Adrenal gland (tissue), 5 donors: ENCODE results near the gene SUZ12.

ENCODE experiments used
- POLR2A ChIP-seq, 2 donors: fragments of 450-650 bp; IDR thresholded peaks; one replicate each; pipeline ENCODE4 v1.6.1; 2017; ENCODE audit warnings: antibody characterized with exemption in 2 of 2, mild to moderate bottlenecking in 2 of 2, moderate library complexity in 1 of 2
- TF ChIP-seq, protein P1 (sequence below), 6 experiments: fragments of 450-650 bp in 4 of 6; fragments of 200-600 bp in 2 of 6; sonication (generic) in 1 of 6; IDR thresholded peaks; 1 replicate in 5 of 6; 2 replicates in 1 of 6; pipeline versions ENCODE4 v1.5.1 to v1.8.0; 2016 to 2021; ENCODE audit warnings: antibody characterized with exemption in 6 of 6, mild to moderate bottlenecking in 2 of 6, moderate library complexity in 1 of 6
- donor health status: DM: no; HTN: no; CAD: no.

DNA sequence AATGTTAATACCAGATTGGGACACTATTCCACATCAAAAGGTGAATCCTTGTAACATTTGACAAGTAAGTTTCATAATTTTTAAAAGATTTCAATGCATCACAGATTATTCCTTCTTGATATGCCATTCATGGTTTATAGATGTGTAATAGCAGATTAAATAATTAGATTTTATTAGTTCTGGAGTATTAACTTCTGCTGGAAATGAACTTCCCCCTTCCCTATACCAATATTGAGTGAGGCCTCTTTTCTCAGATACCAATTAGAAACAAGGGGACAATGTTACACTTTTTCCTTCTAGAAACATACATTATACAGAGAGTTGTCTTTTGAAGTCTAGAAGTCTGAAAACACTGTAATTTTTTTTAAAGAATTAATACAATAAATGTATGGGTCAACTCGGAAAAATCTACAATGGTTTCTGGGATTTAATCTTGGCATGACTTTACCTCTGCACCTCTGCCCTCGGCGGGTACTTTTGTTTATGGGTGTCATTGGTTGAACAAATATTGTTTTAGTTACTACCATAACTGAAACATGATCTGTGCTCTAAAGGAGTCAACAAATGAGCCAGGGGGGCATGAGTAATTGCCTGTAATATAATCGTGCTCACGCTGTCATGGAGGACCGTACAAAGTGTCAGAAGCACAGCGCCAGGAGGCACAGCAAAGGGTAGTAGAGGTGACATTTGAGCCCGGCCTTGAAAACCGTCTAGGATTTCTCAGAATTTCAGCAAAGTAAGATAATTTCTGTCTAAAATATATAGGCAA lies 78.6 kb downstream of the SUZ12 start:
- TF ChIP-seq, protein P1, sequence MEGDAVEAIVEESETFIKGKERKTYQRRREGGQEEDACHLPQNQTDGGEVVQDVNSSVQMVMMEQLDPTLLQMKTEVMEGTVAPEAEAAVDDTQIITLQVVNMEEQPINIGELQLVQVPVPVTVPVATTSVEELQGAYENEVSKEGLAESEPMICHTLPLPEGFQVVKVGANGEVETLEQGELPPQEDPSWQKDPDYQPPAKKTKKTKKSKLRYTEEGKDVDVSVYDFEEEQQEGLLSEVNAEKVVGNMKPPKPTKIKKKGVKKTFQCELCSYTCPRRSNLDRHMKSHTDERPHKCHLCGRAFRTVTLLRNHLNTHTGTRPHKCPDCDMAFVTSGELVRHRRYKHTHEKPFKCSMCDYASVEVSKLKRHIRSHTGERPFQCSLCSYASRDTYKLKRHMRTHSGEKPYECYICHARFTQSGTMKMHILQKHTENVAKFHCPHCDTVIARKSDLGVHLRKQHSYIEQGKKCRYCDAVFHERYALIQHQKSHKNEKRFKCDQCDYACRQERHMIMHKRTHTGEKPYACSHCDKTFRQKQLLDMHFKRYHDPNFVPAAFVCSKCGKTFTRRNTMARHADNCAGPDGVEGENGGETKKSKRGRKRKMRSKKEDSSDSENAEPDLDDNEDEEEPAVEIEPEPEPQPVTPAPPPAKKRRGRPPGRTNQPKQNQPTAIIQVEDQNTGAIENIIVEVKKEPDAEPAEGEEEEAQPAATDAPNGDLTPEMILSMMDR (IDR thresholded peaks at IDR 0.05), result no peak
- TF ChIP-seq POLR2A (IDR thresholded peaks at IDR 0.05), result no peak
